K562 (cell line): ENCODE measurements around the gene DNASE1L2. TPM values are rescaled to one million over a fixed set of nuclear protein-coding genes. Genes with fewer than 3 reads are reported as not detected.

Source experiments
- ATAC-seq: fragments of 200-7000 bp; cut with Tn5 transposase; 3 replicates; pipeline ENCODE4 v1.9.1; 2020; ENCODE audit warnings: moderate library complexity
- BruUV-seq: library from RNA; stranded (reverse); fragments of 400-500 nt; replicated peaks from 2 replicates; lab custom pipeline; 2021; lab: Mats Ljungman, UMichigan
- CTCF ChIA-PET: fragments of 300-600 bp; formaldehyde crosslinking; extraction: SDS; loops from one replicate; lab custom pipeline; 2021; ENCODE audit warnings: low intra/inter-chr PET ratio; lab: Yijun Ruan, JAX
- POLR2A ChIA-PET: fragments of 300-600, 350-650 bp; sonication (Branson Sonifier 250); formaldehyde crosslinking; extraction: SDS; loops from one replicate; lab custom pipeline; 2021; ENCODE audit warnings: antibody characterized with exemption, inconsistent platforms; lab: Yijun Ruan, JAX
- DNase-seq, 4 experiments: peaks; one replicate each; pipeline versions ENCODE4 v3.0.0 to v3.0.0-alpha.2; 2011 to 2018; ENCODE audit warnings: low spot score in 3 of 4, mixed read lengths in 3 of 4; ENCODE audit errors: extremely low read depth in 1 of 4
- FAIRE-seq: peaks from 2 replicates; lab custom pipeline; 2011; peaks lifted over from hg19 to GRCh38; lab: Jason Lieb, UNC
- H2AFZ ChIP-seq: 2 replicates; pipeline ENCODE4 v1.6.0; 2011; ENCODE audit warnings: low read depth, low read length, control low read depth, inconsistent platforms
- H3K27ac ChIP-seq: fragments of 200-600 bp; 3 replicates; pipeline ENCODE4 v1.8.0; 2011; ENCODE audit warnings: low read depth, mild to moderate bottlenecking, control low read depth, inconsistent platforms, low read length, moderate library complexity, mixed read lengths; ENCODE audit errors: extremely low read depth
- H3K27me3 ChIP-seq, 2 experiments: fragments of 300-600 bp in 1 of 2; 2 replicates in 1 of 2; 3 replicates in 1 of 2; pipeline versions ENCODE4 v1.6.0 to v1.8.0; 2011; ENCODE audit warnings: inconsistent platforms in 2 of 2, low read length in 2 of 2, mild to moderate bottlenecking in 1 of 2, mixed read lengths in 1 of 2, moderate library complexity in 1 of 2; ENCODE audit not compliant: control insufficient read depth in 2 of 2, insufficient read depth in 2 of 2
- H3K36me3 ChIP-seq: fragments of 300-600 bp; 3 replicates; pipeline ENCODE4 v1.8.0; 2011; ENCODE audit warnings: mild to moderate bottlenecking, low read length, inconsistent platforms; ENCODE audit not compliant: control insufficient read depth, insufficient read depth
- H3K4me1 ChIP-seq, 2 experiments: fragments of 200-600 bp in 1 of 2; replicated peaks in 1 of 2; 2 replicates in 1 of 2; 3 replicates in 1 of 2; pipeline versions ENCODE4 v1.5.1 to v1.8.0; 2011; ENCODE audit warnings: inconsistent platforms in 2 of 2, low read length in 2 of 2, mild to moderate bottlenecking in 1 of 2, mixed read lengths in 1 of 2, moderate library complexity in 1 of 2; ENCODE audit not compliant: control insufficient read depth in 2 of 2, insufficient read depth in 2 of 2
- H3K4me2 ChIP-seq: 2 replicates; pipeline ENCODE4 v1.6.1; 2011; ENCODE audit warnings: low read length, control low read depth, inconsistent platforms, mixed read lengths; ENCODE audit not compliant: insufficient read depth
- H3K4me3 ChIP-seq: fragments of 200-600 bp; sonication (generic), shearing (Covaris generic); 2 replicates; pipeline ENCODE4 v1.5.1; 2016; ENCODE audit warnings: control low read depth, inconsistent platforms
- H3K79me2 ChIP-seq: fragments of 200-600 bp; 3 replicates; pipeline ENCODE4 v1.8.0; 2011; ENCODE audit warnings: low read length, inconsistent platforms; ENCODE audit not compliant: control insufficient read depth, insufficient read depth
- H3K9ac ChIP-seq, 2 experiments: 2 replicates each; pipeline versions ENCODE4 v1.6.0 to v1.6.1; 2011; ENCODE audit warnings: low read depth in 2 of 2, low read length in 2 of 2, control low read depth in 1 of 2, inconsistent platforms in 1 of 2, mild to moderate bottlenecking in 1 of 2, mixed read lengths in 1 of 2; ENCODE audit not compliant: insufficient read depth in 1 of 2
- H3K9me1 ChIP-seq: one replicate; pipeline ENCODE4 v1.6.0; 2011; ENCODE audit warnings: inconsistent platforms, mild to moderate bottlenecking, low read length, moderate library complexity; ENCODE audit not compliant: control insufficient read depth, insufficient read depth
- H3K9me3 ChIP-seq: replicated peaks from 2 replicates; pipeline ENCODE4 v1.5.1; 2011; ENCODE audit warnings: low read depth, low read length, inconsistent platforms; ENCODE audit not compliant: control insufficient read depth, insufficient read depth
- H4K20me1 ChIP-seq: replicated peaks from 2 replicates; pipeline ENCODE4 v1.6.1; 2011; ENCODE audit warnings: low read length, inconsistent platforms, mixed read lengths; ENCODE audit not compliant: control insufficient read depth, insufficient read depth
- CTCFL ChIP-seq: IDR thresholded peaks from 2 replicates; pipeline ENCODE4 v1.6.1; 2011; ENCODE audit warnings: borderline replicate concordance, low read depth, mild to moderate bottlenecking, moderate library complexity, low read length; ENCODE audit not compliant: insufficient read depth, poor library complexity, severe bottlenecking
- ELF4 ChIP-seq: fragments of 450-650 bp; formaldehyde crosslinking; IDR thresholded peaks from 2 replicates; pipeline ENCODE4 v1.4.0; 2022; ENCODE audit warnings: missing genetic modification characterization
- HES1 ChIP-seq: fragments of 450-650 bp; IDR thresholded peaks from 2 replicates; pipeline ENCODE4 v1.6.1; 2016; ENCODE audit warnings: low read depth, mild to moderate bottlenecking, moderate library complexity
- HMGXB4 ChIP-seq: sonication (generic); formaldehyde crosslinking; IDR thresholded peaks from 2 replicates; pipeline ENCODE4 v1.8.1; 2023; ENCODE audit warnings: mild to moderate bottlenecking, missing genetic modification reagents
- PRDM10 ChIP-seq: fragments of 450-650 bp; IDR thresholded peaks from 2 replicates; pipeline ENCODE4 v1.6.1; 2018; ENCODE audit not compliant: partially characterized antibody
- SMARCB1 ChIP-seq: IDR thresholded peaks from 2 replicates; pipeline ENCODE4 v1.6.1; 2011; ENCODE audit warnings: improper control_type of control experiment, low read depth; ENCODE audit not compliant: insufficient read length
- ZBTB43 ChIP-seq: sonication (generic); formaldehyde crosslinking; IDR thresholded peaks from 2 replicates; pipeline ENCODE4 v1.8.0; 2023; ENCODE audit warnings: mild to moderate bottlenecking, missing genetic modification reagents
- ZNF324 ChIP-seq: fragments of 250-450 bp; sonication (Bioruptor Pico); IDR thresholded peaks from 2 replicates; pipeline ENCODE4 v1.4.0; 2020; ENCODE audit warnings: mild to moderate bottlenecking
- ZNF57 ChIP-seq: fragments of 450-650 bp; formaldehyde crosslinking; IDR thresholded peaks from 2 replicates; pipeline ENCODE4 v1.4.0; 2020; ENCODE audit warnings: mild to moderate bottlenecking, moderate library complexity
- WGBS: fragments of 100-300 bp; shearing (Covaris generic); methylation state at CpG from one replicate; pipeline ENCODE4 v1.1.6; 2016; ENCODE audit warnings: low coverage, mixed read lengths; ENCODE audit not compliant: insufficient coverage; ENCODE audit errors: missing lambda C conversion rate; 5-methylcytosine and 5-hydroxymethylcytosine counted together
- in situ Hi-C: fragments of 300-500 bp; cut with MboI; formaldehyde crosslinking; loops from 4 replicates; pipeline ENCODE4 v1.15.0; 2018; ENCODE audit warnings: inconsistent platforms, mixed read lengths
- intact Hi-C: fragments of 100-400 bp; cut with micrococcal nuclease; formaldehyde crosslinking; loops from 2 replicates; pipeline ENCODE4 v1.14.2; 2022
- polyA plus RNA-seq, 8 experiments: library from polyadenylated mRNA; depleted of rRNA in 4 of 8; stranded (reverse) in 5 of 8; unstranded in 3 of 8; fragments of >200 nt; fragmentation: Nextera tagmentation in 2 of 8; fragmentation: Illumina TruSeq in 1 of 8; extraction: Ambion mirVana in 2 of 8; extraction: Trizol in 1 of 8; gene quantifications; 2 replicates each; pipeline versions ENCODE4 v1.2.1 to v1.2.3, GENCODE V29; 2011 to 2014; ENCODE audit warnings: inconsistent platforms in 1 of 8, missing spikeins in 1 of 8
- total RNA-seq, 7 experiments: library from RNA; depleted of rRNA in 6 of 7; stranded (reverse); fragments of >200 nt in 6 of 7; fragmentation: Illumina TruSeq in 2 of 7; extraction: Trizol in 2 of 7; gene quantifications; 2 replicates each; pipeline versions ENCODE4 v1.2.1 to v1.2.3, GENCODE V29; 2011 to 2021; ENCODE audit warnings: low replicate concordance in 1 of 7

Gene DNASE1L2
- total and polyA plus RNA-seq, 9 of the 15 experiments (the other 6 are each of a cell fraction or from before 2014, with no cell fraction given): 0.08 to 2.7 (median 1.7) TPM; not detected in 1

GRCh38 chr16:2205104-2205966, 30.9 kb upstream of the DNASE1L2 start, which contains the start of gene MLST8:
Gene MLST8, plus strand, starts transcription at chr16:2205454. Its CDS starts 632 bp downstream, at chr16:2206086.
- FAIRE-seq (peak; percentile 70), DNase-seq (peak; percentile 92 to 98 (median 96)), ATAC-seq (peak; percentile 79)
- ChIA-PET CTCF (no interaction called here), POLR2A (interaction anchor here (0.5 to 1.4 kb wide), 7 partner anchors 9 to 50 kb away, joined by 3 to 15 read pairs (median 5); partner anchors contain the start of genes ECI1, PGP and TRAF7)
- H3K9ac ChIP-seq: peak within 1 kb of the TSS; percentile 92 to 96
- peak within 1 kb of the TSS; percentile 100 for H2AFZ ChIP-seq
- H3K79me2 ChIP-seq: peaks cover 37% of the 10 kb centered on the region
- peaks cover 38% of the 10 kb centered on the region; the same call in 1 of the 3 replicates for H3K36me3 ChIP-seq
- H3K9me1 ChIP-seq: no peaks in the 10 kb centered on the region
- H3K27ac ChIP-seq: peak within 1 kb of the TSS; percentile 93
- in situ Hi-C loops: no loop called here
- no peaks in the 10 kb centered on the region for H3K9me3 ChIP-seq
- peaks cover 13 to 61% of the 10 kb centered on the region in 2 experiments; a peak in 4 of 5 replicates for H3K4me1 ChIP-seq
- H3K4me3 ChIP-seq: peak within 1 kb of the TSS; percentile 84
- intact Hi-C loops: no loop called here
- peak within 1 kb of the TSS; percentile 92 for H3K4me2 ChIP-seq
- no peaks in the 10 kb centered on the region for H3K27me3 ChIP-seq
- H4K20me1 ChIP-seq: peaks cover 1% of the 10 kb centered on the region; the same call in 1 of the 2 replicates
- BruUV-seq: no TSS peak
- 0% methylated on average over 56 of the region's 93 CpGs for WGBS
- TF ChIP-seq ZNF324 (CRISPR knock-in tag): no peak
- peak; percentile 83 for TF ChIP-seq HES1
- no peak for TF ChIP-seq CTCFL
- 0 out of 2 replicates have a peak, but pooled peaks have one; percentile 41 for TF ChIP-seq ZNF57
- 0 out of 2 replicates have a peak, but pooled peaks have one; percentile 17 for TF ChIP-seq ELF4
- TF ChIP-seq ZBTB43 (CRISPR knock-in tag): peak; percentile 63; the same call in 1 of the 2 replicates
- TF ChIP-seq PRDM10: peak; percentile 99
- TF ChIP-seq HMGXB4 (CRISPR knock-in tag): peak; percentile 74; the same call in 1 of the 2 replicates
- no peak for TF ChIP-seq SMARCB1
